Measurements from ENCODE around the gene HLCS.

DNA sequence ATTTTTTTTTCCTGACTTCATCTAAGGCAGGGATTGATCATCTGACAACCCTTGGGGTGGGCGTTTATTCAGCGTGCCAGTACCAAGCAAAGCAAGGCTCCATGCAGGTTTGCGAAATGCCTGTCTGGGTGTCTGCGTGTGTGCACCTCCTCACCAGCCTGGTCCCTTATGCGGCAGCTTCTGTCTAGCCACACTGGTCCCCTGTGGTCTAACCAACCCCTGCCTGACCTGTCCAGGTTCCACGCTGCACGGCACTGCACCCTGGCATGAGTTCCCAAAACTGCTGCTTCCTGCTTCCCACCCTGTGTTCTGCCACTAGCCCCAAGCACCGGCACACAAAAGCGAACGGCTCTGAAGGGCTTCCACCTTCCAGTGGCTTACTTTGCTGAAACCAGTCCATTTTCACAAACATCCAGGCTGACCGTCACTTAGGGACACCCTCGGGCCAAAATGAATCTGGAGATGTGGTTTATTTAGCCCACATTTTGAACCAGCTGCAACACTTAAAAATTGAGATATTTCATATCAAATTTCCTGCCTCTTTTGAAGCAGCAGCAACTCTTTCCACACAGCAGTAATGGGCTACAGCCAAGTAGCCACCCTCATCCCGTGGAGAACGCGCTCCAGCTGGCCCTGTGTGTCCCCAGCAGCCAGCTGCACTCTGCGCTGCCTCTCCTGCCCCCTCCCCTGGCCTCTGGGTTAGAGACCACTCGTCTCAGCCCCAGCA lies 55.7 kb downstream of the HLCS start:
- TF ChIP-seq POLR2A (IDR thresholded peaks at IDR 0.05), result no peak
- TF ChIP-seq, protein P1, sequence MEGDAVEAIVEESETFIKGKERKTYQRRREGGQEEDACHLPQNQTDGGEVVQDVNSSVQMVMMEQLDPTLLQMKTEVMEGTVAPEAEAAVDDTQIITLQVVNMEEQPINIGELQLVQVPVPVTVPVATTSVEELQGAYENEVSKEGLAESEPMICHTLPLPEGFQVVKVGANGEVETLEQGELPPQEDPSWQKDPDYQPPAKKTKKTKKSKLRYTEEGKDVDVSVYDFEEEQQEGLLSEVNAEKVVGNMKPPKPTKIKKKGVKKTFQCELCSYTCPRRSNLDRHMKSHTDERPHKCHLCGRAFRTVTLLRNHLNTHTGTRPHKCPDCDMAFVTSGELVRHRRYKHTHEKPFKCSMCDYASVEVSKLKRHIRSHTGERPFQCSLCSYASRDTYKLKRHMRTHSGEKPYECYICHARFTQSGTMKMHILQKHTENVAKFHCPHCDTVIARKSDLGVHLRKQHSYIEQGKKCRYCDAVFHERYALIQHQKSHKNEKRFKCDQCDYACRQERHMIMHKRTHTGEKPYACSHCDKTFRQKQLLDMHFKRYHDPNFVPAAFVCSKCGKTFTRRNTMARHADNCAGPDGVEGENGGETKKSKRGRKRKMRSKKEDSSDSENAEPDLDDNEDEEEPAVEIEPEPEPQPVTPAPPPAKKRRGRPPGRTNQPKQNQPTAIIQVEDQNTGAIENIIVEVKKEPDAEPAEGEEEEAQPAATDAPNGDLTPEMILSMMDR (IDR thresholded peaks at IDR 0.05), result no peak

Data from body of pancreas (tissue), 4 donors.